GM12801 (cell line): ENCODE results near the gene DDR1.

Experiments
- CTCF ChIP-seq: IDR thresholded peaks from one replicate; pipeline ENCODE4 v1.5.1; 2011; ENCODE audit warnings: control low read depth; ENCODE audit not compliant: insufficient read length; ENCODE audit errors: extremely low read depth

Gene DDR1

DNA sequence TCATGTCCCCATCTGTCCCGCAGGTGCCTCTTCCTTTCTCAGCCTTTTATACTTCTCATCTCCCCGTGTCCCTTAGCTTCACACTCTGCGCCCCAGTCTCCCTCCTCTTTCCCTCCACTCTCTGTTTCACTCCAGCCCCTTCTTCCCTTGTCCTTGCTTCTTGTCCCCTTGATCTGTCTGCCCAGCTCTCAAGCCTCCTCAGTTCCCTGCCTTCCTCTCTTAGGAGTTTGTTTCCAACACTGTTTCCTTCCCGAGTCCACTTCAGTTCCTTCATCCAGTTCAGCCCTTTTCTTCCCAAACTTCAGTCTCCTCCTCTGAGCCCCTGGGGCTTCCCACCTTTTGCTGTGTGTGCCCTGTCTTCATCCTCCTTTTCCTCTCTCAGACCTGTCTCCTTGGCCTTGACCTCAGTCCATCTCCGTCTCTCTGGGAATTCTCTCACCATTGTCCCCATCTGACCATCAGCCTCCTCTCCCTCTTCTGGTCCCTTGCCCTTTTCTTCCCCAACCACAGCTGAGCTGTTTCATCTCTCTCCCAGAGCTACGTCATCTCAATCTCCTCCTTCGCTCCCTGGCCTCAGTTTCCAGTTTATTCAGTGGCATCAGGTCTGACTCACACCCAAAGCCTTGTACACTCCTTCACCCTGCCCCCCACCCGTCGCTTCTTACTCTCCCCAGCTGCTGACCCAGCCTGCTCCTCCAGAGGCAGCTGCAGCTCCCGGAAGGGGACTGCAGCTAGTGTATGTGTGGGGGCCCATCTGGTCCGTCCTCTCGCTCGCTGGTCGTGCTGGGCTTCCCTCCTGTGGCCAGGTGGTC lies 2.7 kb upstream of the DDR1 start:
- no peak for TF ChIP-seq CTCF

DNA sequence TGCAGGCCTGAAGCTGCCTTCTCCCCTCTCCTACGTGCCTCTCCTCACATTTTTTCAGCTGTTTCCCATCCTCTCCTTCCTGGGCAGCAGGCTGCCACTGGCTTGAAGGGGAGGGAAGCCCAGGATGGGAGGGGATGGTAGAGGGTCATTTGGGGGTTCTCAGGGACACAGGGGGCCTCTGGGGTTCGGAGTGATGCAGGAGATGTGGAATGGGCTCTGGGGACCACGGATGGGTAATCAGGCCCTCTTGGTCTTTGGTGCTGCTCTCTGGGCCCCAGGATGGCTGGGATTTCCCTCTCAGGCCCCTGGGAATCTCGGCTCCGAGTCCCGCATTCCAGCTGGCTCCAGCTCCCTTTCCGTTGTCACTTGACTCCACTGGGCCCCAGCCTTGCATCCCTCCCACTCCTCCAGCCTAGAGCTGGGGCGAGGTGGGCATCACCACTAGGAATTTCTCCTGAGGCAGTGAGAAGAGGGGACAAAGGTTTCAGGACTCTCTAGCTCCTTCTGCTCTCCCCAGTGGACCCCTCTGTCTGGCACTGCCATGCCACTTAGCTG lies 2.0 kb upstream of the DDR1 start:
- TF ChIP-seq CTCF: no peak

DNA sequence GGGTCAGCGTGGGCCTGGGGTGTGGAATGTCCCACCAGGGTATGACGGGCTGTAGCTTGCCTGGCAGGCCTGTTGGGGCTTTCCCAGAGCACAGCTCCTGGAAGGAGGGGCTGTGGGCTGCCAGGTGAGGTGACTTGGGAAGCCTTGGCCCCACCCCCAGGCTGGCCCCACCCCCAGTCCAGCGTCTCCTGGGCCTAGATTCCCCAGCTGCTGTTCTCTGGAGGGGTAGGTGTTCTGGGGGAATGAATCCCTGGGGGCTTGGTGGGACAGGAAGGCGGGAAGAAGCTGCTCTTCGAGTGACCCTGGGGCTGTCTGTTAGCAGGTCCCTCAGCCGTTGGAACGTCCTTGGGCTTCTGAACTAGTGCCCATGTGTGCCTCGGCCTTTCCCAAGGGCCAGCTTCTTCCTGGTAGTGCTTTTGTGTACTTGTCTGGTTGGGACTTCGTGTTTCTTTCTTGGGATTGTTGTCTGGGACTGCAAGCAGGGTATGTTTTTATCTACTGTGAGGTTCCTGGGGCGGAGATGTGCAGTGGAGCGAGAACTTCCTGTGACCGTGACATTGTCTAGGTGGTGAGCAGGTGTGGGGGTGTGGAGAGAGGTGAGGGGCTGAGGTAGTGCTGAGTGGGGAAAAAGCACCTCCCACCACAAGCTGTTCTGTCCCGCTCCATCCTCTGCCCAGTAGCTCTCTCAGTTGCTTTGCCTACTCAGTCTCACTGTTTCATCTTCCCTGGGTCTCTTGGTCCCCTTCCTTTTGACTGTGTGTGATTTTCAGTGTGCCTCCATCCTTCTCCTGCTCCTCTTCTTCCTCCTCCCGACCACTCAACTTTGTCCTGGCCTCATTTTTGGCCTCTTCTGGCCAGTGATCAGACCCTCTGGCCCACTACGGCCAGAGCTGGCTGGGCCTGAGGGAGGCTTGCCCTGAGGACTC lies 1.3 kb upstream of the DDR1 start:
- no peak for TF ChIP-seq CTCF

DNA sequence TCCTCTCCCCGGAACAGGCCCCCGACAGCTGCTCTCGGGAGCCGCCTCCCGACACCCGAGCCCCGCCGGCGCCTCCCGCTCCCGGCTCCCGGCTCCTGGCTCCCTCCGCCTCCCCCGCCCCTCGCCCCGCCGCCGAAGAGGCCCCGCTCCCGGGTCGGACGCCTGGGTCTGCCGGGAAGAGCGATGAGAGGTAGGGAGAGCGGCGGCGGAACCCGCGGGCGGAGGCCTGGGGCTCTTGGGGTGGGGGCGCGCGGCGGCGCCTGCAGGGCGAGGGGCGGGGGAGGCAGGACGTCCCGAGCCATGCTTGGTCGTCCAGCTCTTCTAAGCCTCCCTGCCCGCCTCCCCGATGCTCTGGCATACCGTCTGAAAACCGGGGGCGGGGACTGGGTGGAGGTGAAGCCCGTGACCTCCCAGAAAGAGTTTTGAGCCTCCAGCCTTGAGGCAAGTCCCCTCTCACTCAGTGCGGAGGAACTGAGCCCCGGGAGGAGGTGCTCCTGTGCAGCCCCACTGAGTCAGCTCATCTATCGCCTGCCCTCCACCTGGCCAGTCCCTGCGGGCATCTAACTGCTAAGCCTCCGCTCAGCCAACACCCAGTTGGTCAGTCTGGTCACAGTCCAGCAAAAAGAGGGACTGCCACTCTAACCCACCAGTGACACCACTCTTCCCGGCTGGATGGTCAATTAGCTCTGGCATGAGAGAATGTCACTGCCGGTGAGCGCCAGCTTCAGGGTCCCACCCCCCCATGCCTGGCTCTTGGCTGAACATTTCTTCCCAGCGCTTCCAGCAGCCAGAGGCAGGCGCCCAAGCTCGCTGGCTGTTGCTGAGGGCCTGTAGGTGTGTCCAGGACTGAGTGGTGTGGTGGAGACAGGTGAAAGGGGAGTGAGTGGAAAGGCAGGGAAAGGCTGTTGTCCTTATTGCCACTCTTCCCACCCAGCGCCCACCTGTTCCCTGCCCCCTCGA lies 482 bp downstream of the DDR1 start:
- TF ChIP-seq CTCF: no peak

DNA sequence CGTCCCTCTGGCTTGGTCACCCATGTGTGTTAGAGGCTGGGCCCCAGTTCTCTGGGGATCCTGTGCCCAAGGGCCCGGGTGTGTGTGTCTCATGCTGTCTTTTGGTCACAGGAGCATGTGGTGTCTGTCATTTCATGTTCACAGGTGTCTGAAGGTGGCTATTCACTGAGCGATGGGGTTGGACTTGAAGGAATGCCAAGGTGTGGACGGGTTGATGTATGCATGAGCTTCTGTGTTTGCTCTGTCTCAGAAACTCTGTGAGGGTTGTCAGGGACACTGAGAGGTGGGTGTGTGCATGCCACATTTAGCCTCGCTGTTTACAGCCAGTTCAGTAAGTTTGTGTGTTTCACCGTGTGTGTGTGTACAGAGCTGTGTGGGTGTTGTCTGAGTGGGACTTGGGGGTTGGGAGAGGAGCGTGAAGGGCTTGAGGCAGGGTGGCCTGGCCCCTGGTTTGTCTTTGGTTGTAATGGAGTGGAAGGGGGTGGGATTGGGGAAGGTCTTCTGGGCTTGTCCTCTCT lies 1.2 kb downstream of the DDR1 start:
- TF ChIP-seq CTCF: no peak

GRCh38 chr6:30885999-30886896 lies 1.9 kb downstream of the DDR1 start:
- no peak for TF ChIP-seq CTCF
